ENCODE data around the gene CCBE1. TPM values are rescaled to one million over a fixed set of nuclear protein-coding genes. Genes with fewer than 3 reads are reported as not detected.
"Not testable (repeated sequence)": the region's sequence is repeated elsewhere in the genome, so short reads cannot be mapped to it uniquely, and the experiment has no call there.

The CCBE1 gene
- total RNA-seq, 1 donor from 2014 or later: 1.8 TPM

- no peak for DNase-seq (ENCODE audit: low read depth)
- H3K4me3 ChIP-seq (ENCODE audit: low read depth, low read length): no peak overlapping the region
- TF ChIP-seq, protein P1, sequence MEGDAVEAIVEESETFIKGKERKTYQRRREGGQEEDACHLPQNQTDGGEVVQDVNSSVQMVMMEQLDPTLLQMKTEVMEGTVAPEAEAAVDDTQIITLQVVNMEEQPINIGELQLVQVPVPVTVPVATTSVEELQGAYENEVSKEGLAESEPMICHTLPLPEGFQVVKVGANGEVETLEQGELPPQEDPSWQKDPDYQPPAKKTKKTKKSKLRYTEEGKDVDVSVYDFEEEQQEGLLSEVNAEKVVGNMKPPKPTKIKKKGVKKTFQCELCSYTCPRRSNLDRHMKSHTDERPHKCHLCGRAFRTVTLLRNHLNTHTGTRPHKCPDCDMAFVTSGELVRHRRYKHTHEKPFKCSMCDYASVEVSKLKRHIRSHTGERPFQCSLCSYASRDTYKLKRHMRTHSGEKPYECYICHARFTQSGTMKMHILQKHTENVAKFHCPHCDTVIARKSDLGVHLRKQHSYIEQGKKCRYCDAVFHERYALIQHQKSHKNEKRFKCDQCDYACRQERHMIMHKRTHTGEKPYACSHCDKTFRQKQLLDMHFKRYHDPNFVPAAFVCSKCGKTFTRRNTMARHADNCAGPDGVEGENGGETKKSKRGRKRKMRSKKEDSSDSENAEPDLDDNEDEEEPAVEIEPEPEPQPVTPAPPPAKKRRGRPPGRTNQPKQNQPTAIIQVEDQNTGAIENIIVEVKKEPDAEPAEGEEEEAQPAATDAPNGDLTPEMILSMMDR (conservative IDR thresholded peaks at IDR 0.05; ENCODE audit: low read depth, low read length): no peak
Observed at GRCh38 chr18:59520562-59521355, 176.5 kb downstream of the CCBE1 start.

- H3K4me3 ChIP-seq (ENCODE audit: low read depth, low read length): no peak overlapping the region
- TF ChIP-seq, protein P1 (conservative IDR thresholded peaks at IDR 0.05; ENCODE audit: low read depth, low read length): no peak
- DNase-seq (ENCODE audit: low read depth): no peak
Observed at GRCh38 chr18:59518705-59519104, 178.5 kb downstream of the CCBE1 start.

DNA sequence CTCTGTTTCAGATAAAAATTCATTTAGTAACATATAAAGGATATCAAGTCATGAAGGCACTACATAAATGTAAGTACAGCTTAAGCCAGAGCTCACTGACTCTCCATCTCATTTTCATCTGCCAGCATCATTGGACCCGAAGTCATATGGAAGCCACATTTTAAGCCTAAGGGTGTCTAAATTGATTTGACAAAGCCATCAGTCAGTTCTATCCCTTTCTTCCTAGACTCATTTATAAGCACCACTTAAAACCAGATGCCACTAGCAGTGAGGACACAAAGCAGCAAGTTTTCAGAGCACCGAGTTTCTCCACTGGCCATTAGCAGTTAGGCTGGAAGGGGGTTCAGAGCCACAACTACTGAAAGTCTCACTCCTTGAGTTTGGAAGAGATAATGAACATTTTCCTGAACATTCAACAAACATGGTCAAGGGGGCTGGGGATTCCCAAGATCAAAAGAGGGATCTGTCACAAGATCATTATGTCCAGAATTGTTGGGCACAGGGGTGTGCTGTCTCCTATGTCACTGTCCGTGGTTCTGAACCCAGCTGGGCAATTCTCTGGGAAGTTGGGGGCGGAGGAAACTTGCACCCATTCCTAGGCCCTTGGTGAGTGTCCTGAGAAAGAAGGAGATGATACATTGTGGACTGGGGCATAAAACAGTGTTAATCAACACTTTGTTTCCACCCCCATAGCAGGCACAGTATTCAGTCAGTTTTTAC lies 179.6 kb downstream of the CCBE1 start:
- H3K4me3 ChIP-seq (ENCODE audit: low read depth, low read length): no peak overlapping the region
- TF ChIP-seq, protein P1 (conservative IDR thresholded peaks at IDR 0.05; ENCODE audit: low read depth, low read length): no peak
- DNase-seq (ENCODE audit: low read depth): no peak

DNA sequence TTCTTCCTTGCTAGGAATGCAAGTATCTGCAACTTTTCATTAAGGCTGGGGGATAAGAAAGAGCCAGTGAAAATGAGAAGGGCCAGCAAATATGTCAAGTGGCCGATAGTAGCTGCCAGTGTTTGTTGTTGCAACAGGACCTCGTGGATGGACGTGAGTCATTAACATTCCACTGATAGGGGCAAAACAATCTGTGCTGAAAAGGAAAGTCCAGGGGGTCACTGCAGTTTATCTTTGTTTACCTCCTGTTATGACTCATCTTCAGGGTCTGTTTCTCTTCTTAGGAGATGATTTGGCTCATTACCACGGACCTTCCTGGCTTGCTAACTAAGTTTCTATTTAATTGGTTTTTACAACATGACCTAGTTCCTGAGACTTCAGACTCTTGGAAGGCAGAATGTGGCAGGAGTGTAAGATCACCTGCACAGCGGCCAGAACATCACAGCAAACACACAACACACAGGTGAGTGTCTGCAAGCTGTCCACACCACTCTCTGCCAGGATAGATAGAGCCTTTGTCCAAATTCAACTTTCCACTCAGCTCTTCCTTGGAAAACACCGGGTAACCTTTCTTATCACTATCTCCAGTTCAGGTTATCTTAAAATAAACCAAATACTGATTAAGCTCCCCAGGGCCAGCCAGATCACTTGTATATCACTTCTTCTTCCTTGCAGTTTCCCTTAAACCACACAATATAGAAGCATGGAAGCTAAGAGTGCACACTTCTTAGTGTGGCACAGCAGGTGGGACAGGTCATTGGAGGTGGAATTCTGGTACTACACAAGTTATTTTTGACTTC lies 180.7 kb downstream of the CCBE1 start:
- peak; percentile 77 for DNase-seq (ENCODE audit: low read depth)
- TF ChIP-seq, protein P1 (conservative IDR thresholded peaks at IDR 0.05; ENCODE audit: low read depth, low read length): no peak
- no peak overlapping the region for H3K4me3 ChIP-seq (ENCODE audit: low read depth, low read length)

DNA sequence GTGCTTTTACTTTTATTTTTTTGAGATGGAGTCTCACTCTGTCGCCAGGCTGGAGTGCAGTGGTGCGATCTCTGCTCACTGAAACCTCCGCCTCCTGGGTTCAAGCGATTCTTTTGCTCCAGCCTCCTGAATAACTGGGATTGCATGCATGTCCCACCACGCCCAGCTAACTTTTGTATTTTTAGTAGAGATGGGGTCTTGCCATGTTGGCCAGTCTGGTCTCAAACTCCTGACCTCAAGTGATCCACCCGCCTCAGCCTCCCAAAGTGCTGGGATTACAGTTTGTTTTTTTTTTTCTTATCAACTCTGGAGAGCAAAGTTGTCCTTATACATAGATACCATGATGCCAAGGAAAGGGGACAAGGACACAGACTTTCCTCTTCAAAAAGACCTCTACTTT lies 181.3 kb downstream of the CCBE1 start:
- DNase-seq (ENCODE audit: low read depth); H3K4me3 ChIP-seq (ENCODE audit: low read depth, low read length): not testable (repeated sequence)

- TF ChIP-seq, protein P1 (conservative IDR thresholded peaks at IDR 0.05; ENCODE audit: low read depth, low read length): no peak
- no peak for DNase-seq (ENCODE audit: low read depth)
- H3K4me3 ChIP-seq (ENCODE audit: low read depth, low read length): no peak overlapping the region
Observed at GRCh38 chr18:59515147-59515546, 182.1 kb downstream of the CCBE1 start.

DNA sequence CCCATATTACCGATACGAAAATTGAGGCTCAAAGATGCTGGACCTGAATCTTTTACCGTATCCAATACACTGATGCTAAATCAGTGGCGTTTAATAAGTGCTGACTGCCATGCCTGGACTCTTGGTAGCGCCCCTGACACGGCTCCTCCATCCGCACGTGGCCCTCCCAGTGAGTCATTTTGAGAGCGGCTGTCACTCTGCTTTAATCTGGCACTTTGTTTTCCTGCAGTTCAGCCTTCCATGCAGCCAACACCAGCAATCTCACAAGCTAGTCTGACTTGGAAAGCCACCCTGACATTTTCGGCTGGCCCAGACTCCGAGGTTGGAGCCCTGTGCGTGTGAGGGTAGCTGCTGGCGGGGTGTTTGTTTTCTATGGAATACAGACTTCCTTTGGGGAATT lies 183.0 kb downstream of the CCBE1 start:
- no peak overlapping the region for H3K4me3 ChIP-seq (ENCODE audit: low read depth, low read length)
- no peak for DNase-seq (ENCODE audit: low read depth)
- TF ChIP-seq, protein P1 (conservative IDR thresholded peaks at IDR 0.05; ENCODE audit: low read depth, low read length): no peak

Measured in epithelial cell of proximal tubule (primary cell).